H1 (cell line): ENCODE results near the gene ERI3. TPM values are rescaled to one million over a fixed set of nuclear protein-coding genes. Genes with fewer than 3 reads are reported as not detected.

ENCODE experiments used
- CTCF ChIA-PET: fragments of 300-600 bp; sonication (Branson Sonifier 250); formaldehyde crosslinking; loops from one replicate; lab custom pipeline; 2021; ENCODE audit not compliant: partially characterized antibody; lab: Charles Lee
- POLR2A ChIA-PET: fragments of 300-600 bp; sonication (Branson Sonifier 250); formaldehyde crosslinking; loops from one replicate; lab custom pipeline; 2021; ENCODE audit warnings: inconsistent platforms; ENCODE audit not compliant: partially characterized antibody; lab: Charles Lee
- DNase-seq, 2 experiments: peaks; one replicate each; pipeline versions ENCODE4 v3.0.0 to v3.0.0-alpha.2; 2010 to 2022; ENCODE audit warnings: low spot score in 2 of 2, low read depth in 1 of 2, mixed read lengths in 1 of 2
- FAIRE-seq: peaks from 2 replicates; lab custom pipeline; 2011; peaks lifted over from hg19 to GRCh38; lab: Jason Lieb, UNC
- H2AFZ ChIP-seq: 2 replicates; pipeline ENCODE4 v1.8.1; 2012; ENCODE audit warnings: low read length, inconsistent platforms
- H2AK5ac ChIP-seq: 2 replicates; pipeline ENCODE4 v1.6.1; 2013; ENCODE audit warnings: low read depth, low read length
- H2BK120ac ChIP-seq: replicated peaks from 2 replicates; pipeline ENCODE3; 2013; ENCODE audit warnings: low read depth, low read length, inconsistent platforms
- H2BK12ac ChIP-seq: 2 replicates; pipeline ENCODE4 v1.6.1; 2013; ENCODE audit warnings: low read depth, low read length
- H2BK15ac ChIP-seq: 2 replicates; pipeline ENCODE4 v1.6.1; 2013; ENCODE audit warnings: low read length
- H2BK20ac ChIP-seq: 2 replicates; pipeline ENCODE4 v1.6.1; 2013; ENCODE audit warnings: low read length
- H2BK5ac ChIP-seq: 2 replicates; pipeline ENCODE4 v1.6.1; 2013; ENCODE audit warnings: low read depth, low read length
- H3K14ac ChIP-seq: 2 replicates; pipeline ENCODE4 v1.6.1; 2013; ENCODE audit warnings: inconsistent platforms; ENCODE audit not compliant: insufficient read length
- H3K18ac ChIP-seq: 2 replicates; pipeline ENCODE4 v1.6.1; 2013; ENCODE audit warnings: low read length; ENCODE audit errors: extremely low read depth
- H3K23ac ChIP-seq: 2 replicates; pipeline ENCODE4 v1.6.1; 2013; ENCODE audit warnings: inconsistent platforms; ENCODE audit not compliant: insufficient read length
- H3K23me2 ChIP-seq: 2 replicates; pipeline ENCODE4 v1.6.1; 2013; ENCODE audit warnings: low read depth, low read length
- H3K27ac ChIP-seq: 2 replicates; pipeline ENCODE4 v1.6.1; 2011; ENCODE audit warnings: low read depth, low read length, inconsistent platforms
- H3K27me3 ChIP-seq, 4 experiments: replicated peaks in 1 of 4; 1 replicate in 1 of 4; 2 replicates in 3 of 4; pipeline versions ENCODE4 v1.6.1 to v1.8.1; 2011 to 2013; ENCODE audit warnings: low read length in 3 of 4, mild to moderate bottlenecking in 3 of 4, inconsistent platforms in 2 of 4, mixed read lengths in 2 of 4, moderate library complexity in 1 of 4; ENCODE audit not compliant: control insufficient read depth in 3 of 4, insufficient read depth in 3 of 4; ENCODE audit errors: extremely low read depth in 1 of 4
- H3K36me3 ChIP-seq, 4 experiments: 2 replicates each; pipeline versions ENCODE4 v1.6.1 to v1.8.1; 2011 to 2013; ENCODE audit warnings: mild to moderate bottlenecking in 4 of 4, low read length in 3 of 4, moderate library complexity in 2 of 4, control low read depth in 1 of 4, inconsistent platforms in 1 of 4; ENCODE audit not compliant: insufficient read depth in 4 of 4, control insufficient read depth in 2 of 4
- H3K4ac ChIP-seq: replicated peaks from 2 replicates; pipeline ENCODE3; 2013; ENCODE audit warnings: low read length, low read depth, mixed read lengths, inconsistent platforms; ENCODE audit not compliant: insufficient read length
- H3K4me1 ChIP-seq, 4 experiments: replicated peaks in 1 of 4; 1 replicate in 1 of 4; 2 replicates in 3 of 4; pipeline versions ENCODE4 v1.6.1 to v1.8.1; 2011 to 2013; ENCODE audit warnings: low read length in 3 of 4, inconsistent platforms in 2 of 4, mixed read lengths in 1 of 4; ENCODE audit not compliant: insufficient read depth in 4 of 4, control insufficient read depth in 3 of 4
- H3K4me2 ChIP-seq, 2 experiments: 2 replicates each; pipeline versions ENCODE4 v1.6.1 to v1.8.1; 2011 to 2013; ENCODE audit warnings: low read depth in 2 of 2, low read length in 2 of 2, control low read depth in 1 of 2, inconsistent platforms in 1 of 2, mild to moderate bottlenecking in 1 of 2; ENCODE audit not compliant: insufficient read depth in 1 of 2
- H3K4me3 ChIP-seq, 4 experiments: fragments of 200-600, 300-600 bp in 1 of 4; sonication (generic), shearing (Covaris generic), sonication (Bioruptor Twin) in 1 of 4; 2 replicates each; pipeline versions ENCODE4 v1.5.1 to v1.8.1; 2011 to 2016; ENCODE audit warnings: low read length in 4 of 4, low read depth in 3 of 4, control low read depth in 2 of 4, inconsistent platforms in 2 of 4, mild to moderate bottlenecking in 2 of 4, mixed read lengths in 1 of 4, moderate library complexity in 1 of 4; ENCODE audit not compliant: insufficient read depth in 2 of 4; ENCODE audit errors: extremely low read depth in 1 of 4
- H3K56ac ChIP-seq: replicated peaks from 2 replicates; pipeline ENCODE3; 2013; ENCODE audit warnings: low read depth, mild to moderate bottlenecking, mixed read lengths, low read length, inconsistent platforms; ENCODE audit not compliant: insufficient read length
- H3K79me1 ChIP-seq: 2 replicates; pipeline ENCODE4 v1.6.1; 2013; ENCODE audit warnings: low read depth, low read length, control low read depth
- H3K79me2 ChIP-seq, 2 experiments: 2 replicates each; pipeline versions ENCODE4 v1.6.1 to v1.8.1; 2012 to 2013; ENCODE audit warnings: low read length in 2 of 2, mild to moderate bottlenecking in 2 of 2, inconsistent platforms in 1 of 2; ENCODE audit not compliant: insufficient read depth in 2 of 2, control insufficient read depth in 1 of 2
- H3K9ac ChIP-seq, 4 experiments: replicated peaks in 1 of 4; 1 replicate in 1 of 4; 2 replicates in 3 of 4; pipeline versions ENCODE4 v1.6.1 to v1.8.1; 2011 to 2013; ENCODE audit warnings: low read depth in 3 of 4, low read length in 3 of 4, control low read depth in 2 of 4, mild to moderate bottlenecking in 2 of 4, moderate library complexity in 2 of 4, inconsistent platforms in 1 of 4; ENCODE audit errors: extremely low read depth in 1 of 4
- H3K9me3 ChIP-seq, 2 experiments: 2 replicates each; pipeline versions ENCODE4 v1.6.1 to v1.8.1; 2012 to 2013; ENCODE audit warnings: mild to moderate bottlenecking in 2 of 2, moderate library complexity in 2 of 2, control low read depth in 1 of 2, inconsistent platforms in 1 of 2, low read depth in 1 of 2, low read length in 1 of 2, mixed read lengths in 1 of 2; ENCODE audit not compliant: insufficient read depth in 2 of 2
- H4K20me1 ChIP-seq, 2 experiments: replicated peaks in 1 of 2; 2 replicates each; pipeline versions ENCODE3 to v1.8.1; 2011 to 2013; ENCODE audit warnings: inconsistent platforms in 2 of 2, low read length in 2 of 2, mild to moderate bottlenecking in 1 of 2; ENCODE audit not compliant: insufficient read depth in 2 of 2, control insufficient read depth in 1 of 2
- H4K5ac ChIP-seq: 2 replicates; pipeline ENCODE4 v1.6.1; 2013; ENCODE audit warnings: low read length, low read depth, mixed read lengths, inconsistent platforms; ENCODE audit not compliant: insufficient read length
- H4K8ac ChIP-seq: 2 replicates; pipeline ENCODE4 v1.8.0; 2013; ENCODE audit warnings: mild to moderate bottlenecking, moderate library complexity, low read length, inconsistent platforms; ENCODE audit not compliant: insufficient read depth; ENCODE audit errors: extremely low read depth
- H4K91ac ChIP-seq: replicated peaks from 2 replicates; pipeline ENCODE3; 2013; ENCODE audit warnings: low read length, mixed read lengths, inconsistent platforms; ENCODE audit not compliant: insufficient read length
- BACH1 ChIP-seq: IDR thresholded peaks from 2 replicates; pipeline ENCODE4 v1.6.1; 2012; ENCODE audit warnings: low read length, improper control_type of control experiment
- EGR1 ChIP-seq: IDR thresholded peaks from 2 replicates; pipeline ENCODE4 v1.6.1; 2011; ENCODE audit warnings: low read depth, low read length, borderline replicate concordance
- EP300 ChIP-seq, 2 experiments: IDR thresholded peaks; 1 replicate in 1 of 2; 2 replicates in 1 of 2; pipeline ENCODE4 v1.6.1; 2011 to 2012; ENCODE audit warnings: low read depth in 2 of 2, low read length in 2 of 2, mild to moderate bottlenecking in 2 of 2, borderline replicate concordance in 1 of 2, inconsistent platforms in 1 of 2, moderate library complexity in 1 of 2
- EZH2 ChIP-seq: fragments of 200-600 bp; sonication (generic); IDR thresholded peaks from 2 replicates; pipeline ENCODE4 v1.7.1; 2012; ENCODE audit warnings: low read depth, mild to moderate bottlenecking, moderate library complexity, low read length, inconsistent platforms; ENCODE audit not compliant: severe bottlenecking
- KDM5A ChIP-seq: fragments of 200-600 bp; IDR thresholded peaks from 2 replicates; pipeline ENCODE4 v1.7.1; 2012; ENCODE audit warnings: mild to moderate bottlenecking, low read length, inconsistent platforms, mixed read lengths
- MAFK ChIP-seq: IDR thresholded peaks from 2 replicates; pipeline ENCODE4 v1.6.1; 2012; ENCODE audit warnings: low read depth, mild to moderate bottlenecking, improper control_type of control experiment, low read length
- POU5F1 ChIP-seq: IDR thresholded peaks from 2 replicates; pipeline ENCODE4 v1.6.1; 2011; ENCODE audit warnings: low read depth, mild to moderate bottlenecking, low read length, moderate library complexity
- SIN3A ChIP-seq, 2 experiments: IDR thresholded peaks in 1 of 2; conservative IDR thresholded peaks in 1 of 2; 2 replicates each; pipeline ENCODE4 v1.6.1; 2011 to 2012; ENCODE audit warnings: low read length in 2 of 2, improper control_type of control experiment in 1 of 2, low read depth in 1 of 2, mild to moderate bottlenecking in 1 of 2
- SIRT6 ChIP-seq: IDR thresholded peaks from one replicate; pipeline ENCODE4 v1.7.1; 2012; ENCODE audit warnings: low read length, inconsistent platforms
- TAF7 ChIP-seq: optimal IDR thresholded peaks from 2 replicates; pipeline ENCODE3; 2011; ENCODE audit warnings: low read depth, mild to moderate bottlenecking, inconsistent platforms, low read length, moderate library complexity, borderline replicate concordance
- ZNF274 ChIP-seq: IDR thresholded peaks from 2 replicates; pipeline ENCODE4 v1.7.0; 2012; ENCODE audit warnings: low read length, borderline replicate concordance; ENCODE audit errors: extremely low read depth
- WGBS, 2 experiments: shearing (Covaris generic) in 1 of 2; methylation state at CpG; one replicate each; pipeline versions ENCODE4 v1.1.6 to v1.1.7; 2013 to 2015; ENCODE audit warnings: low lambda C conversion rate in 2 of 2, mixed read lengths in 2 of 2, inconsistent platforms in 1 of 2, low coverage in 1 of 2, missing lambda C conversion rate in 1 of 2; ENCODE audit not compliant: insufficient replicate concordance in 2 of 2, insufficient coverage in 1 of 2, insufficient read length in 1 of 2; ENCODE audit errors: extremely low coverage in 1 of 2, missing lambda C conversion rate in 1 of 2; 5-methylcytosine and 5-hydroxymethylcytosine counted together
- polyA plus RNA-seq, 7 experiments: library from polyadenylated mRNA; depleted of rRNA in 3 of 7; stranded (reverse) in 5 of 7; unstranded in 2 of 7; fragments of >200 nt in 5 of 7; fragments of 200-250 nt in 2 of 7; gene quantifications; 1 replicate in 5 of 7; 2 replicates in 1 of 7; 4 replicates in 1 of 7; pipeline versions ENCODE4 v1.2.1 to v1.2.3, GENCODE V29; 2011 to 2013; ENCODE audit warnings: missing spikeins in 2 of 7, mixed read lengths in 2 of 7
- total RNA-seq: library from RNA; stranded (reverse); fragmentation: NEBNext Ultra II Directional; extraction: Animal tissue kit (Norgen Biotek cat#: 25700); gene quantifications from 2 replicates; pipeline ENCODE4 v1.2.1, GENCODE V29; 2021
- TF ChIP-seq, protein P1 (sequence below): IDR thresholded peaks from 2 replicates; pipeline ENCODE4 v1.6.1; 2012; ENCODE audit warnings: inconsistent platforms

The ERI3 gene
- total and polyA plus RNA-seq, 2 of the 8 experiments (the other 6 are each of a cell fraction or from before 2014, with no cell fraction given) = 81.1 to 199 TPM

DNA sequence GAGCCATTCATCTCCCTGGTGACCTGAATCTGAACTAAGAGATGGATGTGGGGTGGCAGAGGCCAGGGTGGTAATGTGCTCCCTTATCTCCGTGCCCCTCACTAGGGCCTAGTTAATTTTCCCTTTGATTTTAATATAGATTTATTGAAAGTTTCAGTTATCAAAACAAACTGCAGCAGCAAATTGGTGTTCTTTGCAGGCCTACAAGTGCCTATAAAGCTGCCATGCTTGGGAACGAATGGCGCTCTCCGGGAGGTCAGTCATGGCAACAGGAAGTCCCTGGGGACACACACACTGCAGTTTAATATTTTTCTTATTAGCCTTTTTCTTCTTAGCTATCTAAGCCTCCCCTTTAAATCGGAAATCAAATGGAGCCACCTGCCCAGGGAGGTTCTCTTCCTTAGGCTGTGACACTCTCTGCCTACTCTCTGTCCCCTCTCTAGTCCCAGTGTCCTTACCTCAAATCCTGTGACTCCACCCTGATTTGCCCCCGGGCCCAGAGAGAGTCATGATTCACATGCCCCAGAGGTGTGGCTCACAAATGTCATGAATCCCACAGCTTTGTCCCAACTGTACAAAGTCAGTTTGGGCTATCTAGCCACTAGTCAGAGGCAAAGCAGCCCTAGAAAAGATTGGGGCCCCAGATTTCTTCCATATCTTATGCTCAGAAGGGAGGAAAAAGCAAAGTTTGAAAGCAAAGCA lies 4.3 kb upstream of the ERI3 start:
- Histone ChIP-seq H4K91ac (no peak overlapping the region), H3K56ac (no peak overlapping the region), H3K36me3 (no peaks in the 10 kb centered on the region), H3K4me3 (no peak overlapping the region), H3K23me2 (peaks cover under 1% of the 10 kb centered on the region; the same call in 1 of the 2 replicates), H3K4me2 (no peak overlapping the region), H2BK12ac (no peak overlapping the region), H3K79me1 (0 out of 2 replicates have a peak, but pooled peaks cover under 1% of the 10 kb centered on the region), H3K4me1 (peaks cover 0 to 5% (median 3%) of the 10 kb centered on the region in 4 experiments; a peak in 6 of 7 replicates), H2BK15ac (no peak overlapping the region), H2BK5ac (no peak overlapping the region), H2BK20ac (0 out of 2 replicates have a peak overlapping the region, but pooled peaks have one; percentile 3), H4K5ac (no peak overlapping the region), H3K4ac (no peak overlapping the region), H3K27ac (no peak overlapping the region), H2BK120ac (no peak overlapping the region), H2AK5ac (no peak overlapping the region), H4K20me1 (no peaks in the 10 kb centered on the region), H2AFZ (peak overlapping the region; percentile 73; the same call in 1 of the 2 replicates), H3K27me3 (no peaks in the 10 kb centered on the region; a peak in 1 of 7 replicates), H3K23ac (no peak overlapping the region), H3K9me3 (no peaks in the 10 kb centered on the region), H4K8ac (peak overlapping the region; percentile 25; the same call in 1 of the 2 replicates), H3K9ac (no peak overlapping the region), H3K79me2 (peaks cover 0 to 3% of the 10 kb centered on the region in 2 experiments; a peak in 2 of 4 replicates), H3K18ac (no peak overlapping the region), H3K14ac (no peak overlapping the region)
- DNase-seq (no peak), FAIRE-seq (no peak)
- ChIA-PET POLR2A (interaction anchor here (1.3 kb wide), 1 partner anchor 273 kb away, joined by 4 read pairs; no protein-coding TSS in a partner anchor), CTCF (interaction anchor here (0.6 to 9.2 kb wide), 15 partner anchors 8 to 317 kb away, joined by 3 to 49 read pairs (median 4); no protein-coding TSS in a partner anchor)
- WGBS, 2 experiments = 90% methylated on average over 6 of the region's 6 CpGs; no CpG with 5 or more reads in 1 of the 2 experiments
- TF ChIP-seq SIN3A (conservative IDR thresholded peaks at IDR 0.05 in 1 of 2, IDR thresholded peaks at IDR 0.05 in 1 of 2; ENCODE audit: low read depth in 1 of 2, low read length in 2 of 2) = no peak
- TF ChIP-seq BACH1 = no peak
- TF ChIP-seq, protein P1, sequence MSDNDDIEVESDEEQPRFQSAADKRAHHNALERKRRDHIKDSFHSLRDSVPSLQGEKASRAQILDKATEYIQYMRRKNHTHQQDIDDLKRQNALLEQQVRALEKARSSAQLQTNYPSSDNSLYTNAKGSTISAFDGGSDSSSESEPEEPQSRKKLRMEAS = no peak
- TF ChIP-seq ZNF274 = no peak
- TF ChIP-seq EZH2 = no peak
- no peak for TF ChIP-seq POU5F1
- TF ChIP-seq SIRT6 = no peak
- TF ChIP-seq MAFK = no peak
- no peak for TF ChIP-seq TAF7
- no peak for TF ChIP-seq EGR1
- no peak for TF ChIP-seq EP300 (IDR thresholded peaks at IDR 0.05; ENCODE audit: borderline replicate concordance in 1 of 2, low read depth in 2 of 2, low read length in 2 of 2)
- no peak for TF ChIP-seq KDM5A
